GM19452 (cell line): ENCODE measurements around the gene CYP3A7.
"Not testable (repeated sequence)": the region's sequence is repeated elsewhere in the genome, so short reads cannot be mapped to it uniquely, and the experiment has no call there.

ENCODE experiments used
- ATAC-seq: cut with Tn5 transposase; IDR thresholded peaks from one replicate; pipeline ENCODE4 v1.9.1; 2021; ENCODE audit not compliant: unreplicated experiment

The CYP3A7 gene

DNA sequence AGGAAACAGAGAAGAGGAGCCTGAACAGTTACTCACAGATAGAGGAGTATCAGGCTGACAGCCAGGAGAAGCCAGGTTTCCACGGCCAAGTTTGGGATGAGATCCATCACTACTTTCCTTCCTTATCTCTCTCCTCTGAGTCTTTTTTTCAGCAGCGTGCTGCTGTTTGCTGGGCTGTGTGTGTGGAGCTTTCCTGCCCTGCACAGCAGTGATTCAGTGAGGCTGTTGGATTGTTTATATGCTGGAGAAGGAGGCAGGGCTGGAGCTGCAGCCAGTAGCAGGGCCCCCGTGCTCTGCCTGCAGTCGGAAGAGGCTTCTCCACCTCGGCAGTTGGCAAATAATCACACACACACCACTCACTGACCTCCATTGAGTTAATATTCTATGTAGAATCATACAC lies at the start of gene CYP3A7:
Gene CYP3A7 (minus strand): TSS at position 210 of the 400 bp plus-strand sequence. CDS start 103 bp downstream, at position 107.
- no peak for ATAC-seq

DNA sequence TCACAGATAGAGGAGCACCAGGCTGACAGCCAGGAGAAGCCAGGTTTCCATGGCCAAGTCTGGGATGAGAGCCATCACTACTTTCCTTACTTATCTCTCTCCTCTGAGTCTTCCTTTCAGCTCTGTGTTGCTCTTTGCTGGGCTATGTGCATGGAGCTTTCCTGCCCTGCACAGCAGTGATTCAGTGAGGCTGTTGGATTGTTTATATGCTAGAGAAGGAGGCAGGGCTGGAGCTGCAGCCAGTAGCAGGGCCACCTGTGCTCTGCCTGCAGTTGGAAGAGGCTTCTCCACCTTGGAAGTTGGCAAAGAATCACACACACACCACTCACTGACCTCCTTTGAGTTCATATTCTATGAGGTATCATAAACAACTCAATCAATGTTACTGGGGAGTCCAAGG lies 49.0 kb upstream of the CYP3A7 start, which contains the start of gene CYP3A4:
Gene CYP3A4 (minus strand): TSS at position 178 of the 400 bp plus-strand sequence. CDS start 103 bp downstream, at position 75.
- no peak for ATAC-seq

DNA sequence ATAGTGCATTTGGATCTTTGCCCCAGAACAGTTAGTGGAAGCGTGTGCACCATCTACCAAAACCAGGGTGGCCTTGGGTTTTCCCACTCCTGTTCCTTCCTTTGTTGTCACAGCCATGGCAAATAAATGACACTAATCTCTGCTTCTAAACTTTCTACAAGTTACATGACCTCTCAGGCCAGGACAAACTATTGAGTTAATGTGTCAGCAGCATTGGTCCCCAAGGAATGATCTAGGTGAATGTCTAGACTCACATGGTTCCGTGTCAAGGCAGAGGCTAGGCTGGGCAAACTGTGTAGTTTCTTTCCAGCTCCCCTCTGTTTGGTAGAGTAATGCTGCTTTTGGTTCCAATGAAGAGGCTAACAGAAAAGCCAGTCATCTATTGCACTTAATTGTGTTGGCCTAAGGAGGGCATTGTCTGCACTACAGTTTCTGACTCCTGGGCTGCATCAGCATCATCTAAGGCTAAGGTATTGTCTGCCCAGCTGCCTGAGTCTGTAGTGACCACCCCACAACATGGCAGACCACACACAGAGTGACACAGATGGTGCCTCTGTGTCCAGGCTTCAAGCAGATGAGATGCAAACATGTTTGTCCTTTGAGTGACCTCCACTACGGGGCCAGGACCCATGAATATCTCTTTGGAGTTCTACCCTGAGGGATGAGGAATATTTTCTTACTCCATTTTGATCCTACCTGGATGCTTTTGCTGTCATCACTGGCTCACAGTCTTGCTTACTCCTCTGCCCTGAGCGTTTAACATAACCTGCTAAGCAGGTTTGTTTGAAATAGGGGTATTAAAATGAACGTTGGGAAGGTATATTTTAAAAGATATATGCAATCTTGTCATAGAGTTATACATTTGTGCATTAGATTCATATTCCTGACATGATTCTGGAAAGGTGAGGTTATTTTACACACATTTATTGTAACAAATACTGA lies 47.3 kb upstream of the CYP3A7 start:
- no peak for ATAC-seq

DNA sequence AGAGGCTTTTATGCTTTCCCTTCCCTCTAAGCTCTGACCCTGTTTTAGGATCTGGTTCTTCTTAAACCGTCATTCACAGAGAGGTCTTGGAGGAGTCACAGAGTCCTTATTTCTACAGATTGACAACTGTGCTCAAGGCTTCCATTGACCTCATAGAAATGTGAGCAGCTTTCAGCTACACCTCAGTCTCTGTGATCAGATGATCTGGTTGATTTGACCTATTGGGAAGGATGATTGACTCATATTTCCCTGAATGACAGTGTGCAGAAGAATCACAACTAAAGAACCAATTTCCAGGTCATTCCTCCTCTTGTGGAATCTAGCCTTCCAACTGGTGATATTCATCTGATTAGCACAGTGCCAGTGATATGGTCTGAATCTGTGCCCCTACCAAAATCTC lies 45.6 kb upstream of the CYP3A7 start:
- ATAC-seq, result no peak

DNA sequence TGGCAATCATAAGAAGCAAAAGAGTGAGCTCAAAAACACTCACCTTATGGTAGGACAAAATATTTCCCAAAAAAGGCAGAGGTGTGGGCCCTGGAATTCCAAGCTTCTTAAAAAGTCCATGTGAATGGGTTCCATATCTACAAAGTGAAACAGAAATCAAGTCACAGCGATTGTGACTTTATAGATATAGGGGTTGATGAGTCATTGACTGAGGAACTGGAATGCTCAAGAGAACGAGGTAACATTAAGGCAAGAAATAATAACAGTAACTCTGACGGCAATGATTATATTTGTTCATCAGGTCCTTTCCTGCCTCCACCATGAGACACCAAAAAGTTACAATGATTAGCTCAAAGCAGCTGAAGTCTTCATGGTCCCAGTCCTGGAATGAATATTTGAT lies 45.0 kb upstream of the CYP3A7 start:
- ATAC-seq, result no peak

DNA sequence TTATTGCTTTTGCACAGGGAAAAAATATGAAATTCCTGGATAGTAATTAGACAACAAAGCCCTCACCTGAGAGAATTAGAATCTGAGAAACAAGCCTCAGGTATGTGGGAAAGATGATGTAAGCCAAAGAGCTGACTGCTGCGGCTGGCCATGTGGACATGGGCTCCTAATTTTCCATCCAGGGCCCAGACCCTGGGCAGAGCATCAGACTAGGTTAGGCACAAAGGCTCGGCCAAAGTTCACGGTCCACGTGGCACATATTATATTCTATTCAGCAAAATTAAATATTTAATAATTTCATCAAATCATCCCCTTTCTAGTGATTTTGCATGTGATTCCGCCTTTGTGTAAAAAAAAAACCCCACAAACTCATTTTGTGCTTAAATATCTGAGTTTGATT lies 43.9 kb upstream of the CYP3A7 start:
- ATAC-seq, result no peak

DNA sequence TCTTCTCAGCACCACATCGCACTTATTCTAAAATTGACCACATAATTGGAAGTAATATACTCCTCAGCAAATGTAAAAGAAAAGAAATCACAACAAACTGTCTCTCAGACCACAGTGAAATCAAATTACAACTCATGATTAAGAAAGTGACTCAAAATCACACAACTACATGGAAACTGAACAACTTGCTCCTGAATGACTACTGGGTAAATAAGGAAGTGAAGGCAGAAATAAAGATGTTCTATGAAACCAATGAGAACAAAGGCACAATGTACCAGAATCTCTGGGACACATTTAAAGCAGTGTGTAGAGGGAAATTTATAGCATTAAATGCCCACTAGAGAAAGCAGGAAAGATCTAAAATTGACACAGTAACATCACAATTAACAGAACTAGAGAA lies 38.4 kb upstream of the CYP3A7 start:
- ATAC-seq, result not testable (repeated sequence)

DNA sequence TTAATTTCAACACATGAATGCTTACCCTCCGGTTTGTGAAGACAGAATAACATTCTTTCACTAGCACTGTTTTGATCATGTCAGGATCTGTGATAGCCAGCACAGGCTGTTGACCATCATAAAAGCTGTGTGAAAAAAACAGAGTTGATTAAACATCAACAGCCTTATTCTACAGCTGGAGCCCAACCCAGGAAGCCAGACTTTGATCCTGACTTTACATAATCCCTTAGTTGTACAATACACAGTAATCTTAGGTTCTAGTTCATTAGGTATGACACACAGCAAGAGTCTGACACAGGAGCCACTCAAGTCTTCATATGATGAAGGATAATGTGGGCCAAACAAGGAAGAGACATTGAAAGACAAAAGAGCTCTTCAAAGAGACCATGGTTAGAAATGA lies 37.6 kb upstream of the CYP3A7 start:
- ATAC-seq, result no peak

DNA sequence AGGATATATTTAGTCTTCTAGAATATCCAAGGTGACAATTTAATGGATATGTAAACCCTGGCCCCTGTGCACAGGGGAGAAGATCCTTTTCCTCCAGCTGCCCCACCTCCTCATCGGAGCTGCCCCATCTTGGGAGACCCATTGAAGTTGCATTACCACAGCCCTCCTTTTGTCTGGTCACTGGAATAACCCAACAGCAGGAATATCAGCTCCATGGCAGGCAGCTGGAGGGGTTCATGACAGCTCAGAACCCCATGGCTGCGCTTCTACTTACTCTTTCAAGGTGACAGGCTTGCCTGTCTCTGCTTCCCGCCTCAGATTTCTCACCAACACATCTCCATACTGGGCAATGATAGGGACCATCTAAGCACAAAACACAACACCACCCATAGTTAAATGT lies 34.5 kb upstream of the CYP3A7 start:
- ATAC-seq, result not testable (repeated sequence)

DNA sequence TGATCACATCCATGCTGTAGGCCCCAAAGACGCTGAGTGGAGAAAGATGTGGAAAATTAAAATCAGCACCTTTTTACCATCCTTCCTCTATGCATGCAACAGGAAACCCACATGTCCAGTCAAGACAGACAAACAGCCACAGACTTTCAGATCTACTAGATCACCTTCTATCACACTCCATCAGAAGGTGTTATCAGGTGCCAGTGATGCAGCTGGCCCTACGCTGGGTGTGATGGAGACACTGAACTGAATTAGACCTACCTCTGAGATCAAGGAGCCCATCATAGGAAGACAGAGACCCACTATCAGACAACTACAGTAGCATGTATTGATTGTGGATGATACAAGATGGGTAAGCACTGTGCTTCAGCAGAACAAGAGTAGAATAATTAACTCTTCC lies 33.5 kb upstream of the CYP3A7 start:
- peak; percentile 50 for ATAC-seq

DNA sequence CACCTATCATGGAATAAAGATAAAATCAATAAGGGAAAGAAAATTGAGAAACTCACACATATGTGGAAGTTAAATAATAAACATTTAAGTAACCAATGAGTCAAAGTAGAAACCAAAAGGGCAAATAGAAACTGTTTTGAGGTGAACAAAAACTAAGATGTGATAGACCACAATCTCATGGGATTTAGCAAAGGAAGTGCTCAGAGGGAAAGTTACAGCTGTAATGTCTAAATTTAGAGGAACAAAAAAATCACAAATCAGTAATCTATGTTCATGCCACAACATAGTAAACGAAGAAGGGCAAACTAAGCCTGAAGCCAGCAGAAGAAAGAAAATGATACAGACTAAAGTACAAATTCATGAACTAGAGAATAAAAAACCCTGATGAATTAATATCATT lies 32.7 kb upstream of the CYP3A7 start:
- ATAC-seq, result peak; percentile 68

DNA sequence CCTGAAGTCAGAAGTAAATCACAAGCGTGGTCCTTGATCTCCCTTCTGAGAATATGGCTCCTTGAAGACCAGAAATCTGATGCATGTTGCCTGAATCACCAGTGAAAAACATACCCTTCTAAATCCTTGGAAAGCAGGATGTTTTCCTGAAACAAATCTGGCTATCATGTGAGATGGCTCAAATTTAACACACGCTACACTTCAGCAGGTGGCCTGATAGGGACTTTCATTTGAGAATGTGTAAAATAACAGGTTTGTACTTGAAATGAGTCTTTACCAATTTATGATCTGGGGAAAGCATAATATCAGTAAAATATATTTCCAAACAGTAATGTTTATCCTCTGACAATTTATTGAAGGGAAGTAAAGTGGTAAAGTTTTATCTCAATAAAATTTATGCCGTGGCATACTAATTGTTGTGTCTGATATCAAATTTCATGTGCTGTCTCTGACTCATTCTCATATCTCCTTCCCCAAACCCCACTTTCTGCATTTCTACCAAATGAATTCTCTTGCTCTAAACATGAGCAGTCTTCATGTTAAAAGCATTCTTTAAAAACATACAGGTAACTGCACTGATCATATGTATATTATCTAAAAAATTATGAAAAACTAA lies 31.6 kb upstream of the CYP3A7 start:
- ATAC-seq, result no peak

DNA sequence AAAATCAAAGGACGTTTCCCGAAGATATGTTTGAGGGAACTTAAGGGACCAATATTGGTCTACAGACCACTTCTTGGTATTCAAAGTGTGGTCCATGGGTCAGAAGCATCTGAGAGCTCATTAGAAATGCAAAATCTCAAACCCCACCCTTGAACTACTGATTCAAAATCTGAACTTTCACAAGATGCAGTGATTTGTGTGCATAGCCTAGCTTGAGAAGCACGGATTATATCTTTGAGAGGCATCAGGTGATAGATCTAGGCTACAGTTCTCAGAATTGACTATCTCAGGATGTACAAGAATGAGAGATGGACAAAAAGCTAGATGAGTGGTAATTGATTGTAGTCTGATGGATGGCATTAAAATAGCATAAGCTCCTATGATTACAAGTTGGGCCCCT lies 29.5 kb upstream of the CYP3A7 start:
- no peak for ATAC-seq

DNA sequence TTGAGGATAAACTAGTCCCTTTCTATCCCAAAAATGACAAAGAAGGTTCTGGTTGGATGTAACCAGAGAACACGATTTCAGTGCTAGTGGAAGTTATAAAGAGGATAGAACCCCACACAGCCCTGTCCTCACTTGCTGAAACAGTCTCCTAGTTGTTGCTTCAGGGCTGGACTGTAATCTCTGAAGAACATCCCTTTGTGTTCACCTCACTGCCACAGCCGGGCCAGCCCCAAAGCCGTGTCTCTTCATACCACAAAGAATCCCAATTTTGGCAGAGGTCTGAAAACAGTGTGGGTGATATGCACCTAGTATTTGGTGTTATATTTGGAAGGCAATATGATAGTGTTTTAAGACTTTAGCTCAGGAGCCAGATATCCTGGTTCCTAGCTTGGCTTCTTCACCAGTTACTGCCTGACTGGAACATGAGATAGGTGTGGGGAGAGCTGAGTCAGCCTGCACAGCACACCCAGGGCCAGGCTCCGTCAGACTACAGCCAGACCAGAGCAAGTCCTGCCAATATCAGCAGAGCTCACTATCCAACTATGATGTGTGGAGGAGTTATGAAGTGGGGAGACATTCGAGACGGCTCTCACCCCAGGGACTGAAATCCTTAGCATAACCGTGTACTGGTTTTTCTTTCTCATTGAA lies 27.8 kb upstream of the CYP3A7 start:
- ATAC-seq, result no peak

DNA sequence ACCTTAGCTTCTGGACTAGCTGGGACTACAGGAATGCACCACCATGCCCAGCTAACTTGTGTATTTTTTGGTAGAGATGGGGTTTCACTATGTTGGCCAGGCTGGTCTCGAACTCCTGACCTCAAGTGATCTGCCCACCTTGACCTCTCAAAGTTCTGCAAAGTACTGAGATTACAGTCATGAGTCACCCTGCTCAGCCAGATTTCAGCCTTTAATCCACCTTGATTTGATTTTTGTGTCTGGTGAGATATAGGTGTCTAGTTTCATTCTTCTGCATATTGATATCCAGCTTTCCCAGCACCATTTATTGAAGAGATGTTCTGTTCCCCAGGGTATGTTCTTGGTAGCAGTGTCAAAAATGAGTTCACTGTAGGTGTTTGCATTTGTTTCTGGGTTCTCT lies 20.1 kb upstream of the CYP3A7 start:
- ATAC-seq, result no peak

DNA sequence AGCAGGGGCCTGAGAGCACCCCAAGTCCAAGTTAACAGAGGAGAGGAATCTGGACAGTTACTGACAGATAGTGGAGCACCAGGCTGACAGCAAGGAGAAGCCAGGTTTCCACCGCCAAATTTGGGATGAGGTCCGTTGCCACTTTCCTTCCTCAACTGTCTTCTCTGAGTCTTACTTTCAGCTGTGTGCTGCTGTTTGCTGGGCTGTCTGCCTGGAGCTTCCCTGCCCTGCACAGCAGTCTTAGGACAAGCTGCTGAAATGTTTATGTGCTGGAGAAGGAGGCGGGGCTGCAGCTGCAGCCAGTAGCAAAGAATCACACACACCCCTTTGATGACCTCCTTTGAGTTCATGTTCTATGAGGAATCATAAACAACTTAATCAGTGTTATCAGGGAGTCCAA lies 17.4 kb upstream of the CYP3A7 start:
- ATAC-seq, result no peak

DNA sequence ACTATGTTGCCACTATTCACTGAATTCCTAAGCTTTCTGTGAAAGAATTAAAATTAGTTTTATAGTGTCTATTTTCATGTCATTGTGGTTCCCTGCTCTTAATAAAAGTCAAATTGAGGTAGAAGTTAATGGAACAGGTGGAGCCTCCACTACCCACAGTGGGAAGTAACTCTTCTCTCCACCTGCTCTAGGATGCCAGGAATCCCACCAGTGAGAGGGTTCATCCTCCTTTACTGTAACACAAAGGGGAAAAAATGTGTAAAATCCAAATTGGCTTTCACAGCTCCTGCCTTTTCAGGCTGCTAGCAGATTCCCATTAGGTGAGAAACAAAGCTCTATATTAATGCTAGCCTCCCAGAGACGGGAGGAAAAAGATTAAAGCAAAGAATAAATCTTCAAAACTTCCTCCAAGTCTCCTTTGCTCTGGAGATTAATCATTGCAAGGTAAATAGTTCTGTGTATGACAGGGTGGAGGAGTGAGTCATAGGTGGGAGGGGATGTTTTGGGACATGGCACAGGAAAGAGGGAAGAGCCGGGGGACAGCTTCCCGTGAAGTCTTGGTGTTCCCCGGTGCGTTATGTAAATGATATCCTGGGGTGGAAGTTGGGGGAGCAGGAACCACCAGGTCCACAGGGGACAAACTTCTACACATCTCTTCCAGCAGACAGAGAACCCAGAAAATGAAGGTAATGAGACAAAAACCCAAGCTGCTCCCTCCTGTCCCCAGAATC lies 16.5 kb upstream of the CYP3A7 start:
- not testable (repeated sequence) for ATAC-seq

DNA sequence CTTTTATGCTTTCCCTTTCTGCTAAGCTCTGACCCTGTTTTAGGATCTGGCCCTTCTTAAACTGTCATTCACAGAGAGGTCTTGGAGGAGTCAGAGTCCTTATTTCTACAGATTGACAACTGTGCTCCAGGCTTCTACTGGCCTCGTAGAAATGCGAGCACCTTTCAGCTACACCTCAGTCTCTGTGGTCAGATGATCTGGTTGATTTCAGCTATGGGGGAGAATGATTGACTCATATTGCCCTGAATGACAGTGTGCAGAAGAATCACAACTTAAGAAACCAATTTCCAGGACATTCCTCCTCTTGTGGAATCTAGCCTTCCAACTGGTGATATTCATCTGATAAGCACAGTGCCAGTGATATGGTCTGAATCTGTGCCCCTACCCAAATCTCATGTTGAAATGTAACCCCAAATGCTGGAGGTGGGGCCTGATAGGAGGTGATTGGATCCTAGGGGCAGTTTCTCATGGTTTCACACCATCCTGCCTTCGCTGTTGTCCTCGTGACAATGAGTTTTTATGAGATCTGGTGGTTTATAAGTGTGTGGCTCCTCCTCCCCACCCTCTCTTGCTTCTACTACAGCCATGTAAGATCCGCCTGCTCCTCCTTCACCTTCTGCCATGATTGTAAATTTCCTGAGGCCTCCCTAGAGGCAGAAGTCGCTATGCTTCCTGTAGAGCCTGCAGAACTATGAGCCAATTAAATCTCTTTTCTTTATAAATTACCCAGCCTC lies 14.0 kb upstream of the CYP3A7 start:
- no peak for ATAC-seq

DNA sequence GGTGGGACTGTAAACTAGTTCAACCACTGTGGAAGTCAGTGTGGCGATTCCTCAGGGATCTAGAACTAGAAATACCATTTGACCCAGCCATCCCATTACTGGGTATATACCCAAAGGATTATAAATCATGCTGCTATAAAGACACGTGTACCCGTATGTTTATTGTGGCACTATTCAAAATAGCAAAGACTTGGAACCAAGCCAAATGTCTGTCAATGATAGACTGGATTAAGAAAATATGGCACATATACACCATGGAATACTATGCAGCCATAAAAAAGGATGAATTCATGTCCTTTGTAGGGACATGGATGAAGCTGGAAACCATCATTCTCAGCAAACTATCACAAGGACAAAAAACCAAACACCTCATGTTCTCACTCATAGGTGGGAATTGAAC lies 11.9 kb upstream of the CYP3A7 start:
- not testable (repeated sequence) for ATAC-seq

DNA sequence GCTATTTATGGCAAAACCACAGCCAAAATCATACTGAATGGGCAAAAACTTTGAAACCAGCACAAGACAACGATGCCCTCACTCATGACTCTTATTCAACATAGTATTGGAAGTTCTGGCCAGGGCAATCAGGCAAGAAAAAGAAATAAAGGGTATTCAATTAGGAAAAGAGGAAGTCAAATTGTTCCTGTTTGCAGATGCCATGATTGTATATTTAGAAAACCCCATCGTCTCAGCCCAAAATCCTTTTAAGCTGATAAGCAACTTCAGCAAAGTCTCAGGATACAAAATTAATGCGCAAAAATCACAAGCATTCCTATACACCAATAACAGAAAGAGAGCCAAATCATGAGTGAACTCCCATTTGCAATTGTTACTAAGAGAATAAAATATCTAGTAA lies 10.4 kb upstream of the CYP3A7 start:
- not testable (repeated sequence) for ATAC-seq
